Tibial nerve (tissue), 4 donors: Measurements from ENCODE around the gene CLIP2.

ENCODE experiments used
- CTCF ChIP-seq, 5 experiments: fragments of 200-600 bp in 3 of 5; fragments of 450-650 bp in 2 of 5; sonication (generic) in 3 of 5; IDR thresholded peaks; one replicate each; pipeline ENCODE4 v1.5.1; 2016 to 2019; ENCODE audit warnings: antibody characterized with exemption in 5 of 5, mild to moderate bottlenecking in 3 of 5, moderate library complexity in 2 of 5
- EP300 ChIP-seq, 2 donors: sonication (generic); formaldehyde crosslinking; IDR thresholded peaks; one replicate each; pipeline ENCODE4 v1.6.1; 2017; ENCODE audit warnings: antibody characterized with exemption in 2 of 2, mild to moderate bottlenecking in 1 of 2
- POLR2A ChIP-seq, 2 donors: fragments of 450-650 bp; IDR thresholded peaks; one replicate each; pipeline ENCODE4 v1.6.1; 2017; ENCODE audit warnings: antibody characterized with exemption in 2 of 2, mild to moderate bottlenecking in 2 of 2, moderate library complexity in 2 of 2

GRCh38 chr7:74289018-74289658, at the start of gene CLIP2:
- peak in 2 of 5 experiments; percentile 9 to 23 for TF ChIP-seq CTCF (IDR thresholded peaks at IDR 0.05)
- peak; percentile 31 to 45 for TF ChIP-seq POLR2A (IDR thresholded peaks at IDR 0.05)
- no peak for TF ChIP-seq EP300 (IDR thresholded peaks at IDR 0.05)
